H9 (cell line): ENCODE measurements around the gene NSL1. TPM values are rescaled to one million over a fixed set of nuclear protein-coding genes. Genes with fewer than 3 reads are reported as not detected.

Experiments used
- DNase-seq: peaks from one replicate; pipeline ENCODE4 v3.0.0-alpha.2; 2017
- H2AFZ ChIP-seq: one replicate; pipeline ENCODE4 v1.6.1; 2013; ENCODE audit warnings: mild to moderate bottlenecking, low read length, control low read depth, moderate library complexity
- H2AK5ac ChIP-seq: 2 replicates; pipeline ENCODE4 v1.6.1; 2013; ENCODE audit warnings: low read length, control low read depth, mixed read lengths; ENCODE audit not compliant: insufficient read length
- H2BK120ac ChIP-seq: one replicate; pipeline ENCODE4 v1.6.1; 2013; ENCODE audit warnings: low read depth, mild to moderate bottlenecking, low read length, control low read depth, inconsistent platforms; ENCODE audit not compliant: poor library complexity, severe bottlenecking
- H2BK12ac ChIP-seq: 2 replicates; pipeline ENCODE4 v1.6.1; 2013; ENCODE audit warnings: low read length, control low read depth, mixed read lengths, low read depth; ENCODE audit not compliant: insufficient read length
- H2BK15ac ChIP-seq: 2 replicates; pipeline ENCODE4 v1.6.1; 2013; ENCODE audit warnings: low read depth, low read length, control low read depth
- H2BK20ac ChIP-seq: one replicate; pipeline ENCODE4 v1.6.1; 2013; ENCODE audit warnings: low read depth, mild to moderate bottlenecking, low read length, control low read depth, inconsistent platforms; ENCODE audit not compliant: poor library complexity, severe bottlenecking
- H2BK5ac ChIP-seq: 2 replicates; pipeline ENCODE4 v1.6.1; 2013; ENCODE audit warnings: low read length, control low read depth, mixed read lengths; ENCODE audit not compliant: insufficient read length
- H3K14ac ChIP-seq: 2 replicates; pipeline ENCODE4 v1.6.1; 2013; ENCODE audit warnings: low read length, control low read depth; ENCODE audit not compliant: insufficient read depth
- H3K18ac ChIP-seq: 2 replicates; pipeline ENCODE4 v1.6.1; 2013; ENCODE audit warnings: low read depth, mild to moderate bottlenecking, mixed read lengths, low read length, control low read depth; ENCODE audit not compliant: insufficient read length
- H3K23ac ChIP-seq: 2 replicates; pipeline ENCODE4 v1.6.1; 2013; ENCODE audit warnings: low read length, control low read depth, mixed read lengths, low read depth; ENCODE audit not compliant: insufficient read length
- H3K23me2 ChIP-seq: 2 replicates; pipeline ENCODE4 v1.6.1; 2013; ENCODE audit warnings: low read depth, mild to moderate bottlenecking, mixed read lengths, low read length, control low read depth; ENCODE audit not compliant: insufficient read length, poor library complexity, severe bottlenecking
- H3K27ac ChIP-seq: 2 replicates; pipeline ENCODE4 v1.5.1; 2013; ENCODE audit warnings: low read length, control low read depth, mixed read lengths, low read depth; ENCODE audit not compliant: insufficient read length
- H3K27me3 ChIP-seq: 2 replicates; pipeline ENCODE4 v1.6.1; 2013; ENCODE audit warnings: low read length, control low read depth, inconsistent platforms; ENCODE audit not compliant: insufficient read depth
- H3K4ac ChIP-seq: 2 replicates; pipeline ENCODE4 v1.6.1; 2013; ENCODE audit warnings: low read depth, mild to moderate bottlenecking, control low read depth, inconsistent platforms, low read length, moderate library complexity
- H3K4me1 ChIP-seq: 2 replicates; pipeline ENCODE4 v1.6.1; 2013; ENCODE audit warnings: low read length, control low read depth, inconsistent platforms; ENCODE audit not compliant: insufficient read depth
- H3K4me2 ChIP-seq: 2 replicates; pipeline ENCODE4 v1.6.1; 2013; ENCODE audit warnings: low read length, control low read depth, mixed read lengths; ENCODE audit not compliant: insufficient read length, insufficient read depth
- H3K56ac ChIP-seq: 2 replicates; pipeline ENCODE4 v1.6.1; 2013; ENCODE audit warnings: low read depth, mild to moderate bottlenecking, mixed read lengths, low read length, control low read depth; ENCODE audit not compliant: insufficient read length
- H3K79me1 ChIP-seq: 2 replicates; pipeline ENCODE4 v1.6.1; 2013; ENCODE audit warnings: low read depth, mild to moderate bottlenecking, moderate library complexity, low read length, control low read depth, inconsistent platforms; ENCODE audit not compliant: insufficient read depth, poor library complexity, severe bottlenecking
- H3K79me2 ChIP-seq: 2 replicates; pipeline ENCODE4 v1.6.1; 2013; ENCODE audit warnings: low read length, control low read depth, inconsistent platforms; ENCODE audit not compliant: insufficient read depth
- H3K9ac ChIP-seq: 2 replicates; pipeline ENCODE4 v1.6.1; 2013; ENCODE audit warnings: low read length, control low read depth, mixed read lengths; ENCODE audit not compliant: insufficient read length; ENCODE audit errors: extremely low read depth
- H3K9me3 ChIP-seq: one replicate; pipeline ENCODE4 v1.6.1; 2013; ENCODE audit warnings: low read depth, low read length, inconsistent platforms; ENCODE audit not compliant: control insufficient read depth
- H3T11ph ChIP-seq: one replicate; pipeline ENCODE4 v1.6.1; 2013; ENCODE audit warnings: mild to moderate bottlenecking, low read length, control low read depth, inconsistent platforms
- H4K20me1 ChIP-seq: one replicate; pipeline ENCODE4 v1.6.1; 2013; ENCODE audit not compliant: control insufficient read depth, insufficient read length, insufficient read depth
- H4K5ac ChIP-seq: 2 replicates; pipeline ENCODE4 v1.6.1; 2013; ENCODE audit warnings: low read depth, mild to moderate bottlenecking, mixed read lengths, low read length, control low read depth; ENCODE audit not compliant: insufficient read length
- H4K8ac ChIP-seq: replicated peaks from 2 replicates; pipeline ENCODE4 v1.6.1; 2013; ENCODE audit warnings: low read length, control low read depth, mixed read lengths, low read depth; ENCODE audit not compliant: insufficient read length
- H4K91ac ChIP-seq: 2 replicates; pipeline ENCODE4 v1.6.1; 2013; ENCODE audit warnings: low read depth, mild to moderate bottlenecking, moderate library complexity, mixed read lengths, low read length, control low read depth; ENCODE audit not compliant: insufficient read length
- H3K27ac Mint-ChIP-seq, 3 experiments: 2 replicates in 2 of 3; 3 replicates in 1 of 3; pipeline ENCODE4 v1.8.0; 2020 to 2021; ENCODE audit warnings: mixed read lengths in 3 of 3, mild to moderate bottlenecking in 1 of 3, moderate library complexity in 1 of 3
- H3K27me3 Mint-ChIP-seq: 2 replicates; pipeline ENCODE4 v1.8.0; 2021; ENCODE audit warnings: low read depth, mild to moderate bottlenecking, moderate library complexity, mixed read lengths
- H3K36me3 Mint-ChIP-seq, 3 experiments: 2 replicates in 2 of 3; 3 replicates in 1 of 3; pipeline ENCODE4 v1.8.0; 2020 to 2021; ENCODE audit warnings: low read depth in 3 of 3, mixed read lengths in 3 of 3; ENCODE audit not compliant: insufficient read depth in 1 of 3
- H3K4me1 Mint-ChIP-seq, 2 experiments: 2 replicates each; pipeline ENCODE4 v1.8.0; 2020; ENCODE audit warnings: mixed read lengths in 2 of 2
- H3K4me3 Mint-ChIP-seq, 2 experiments: 2 replicates in 1 of 2; 3 replicates in 1 of 2; pipeline ENCODE4 v1.8.0; 2020 to 2021; ENCODE audit warnings: mild to moderate bottlenecking in 2 of 2, mixed read lengths in 2 of 2, moderate library complexity in 1 of 2
- H3K9me3 Mint-ChIP-seq, 2 experiments: 2 replicates in 1 of 2; 3 replicates in 1 of 2; pipeline ENCODE4 v1.8.0; 2020; ENCODE audit warnings: mild to moderate bottlenecking in 2 of 2, mixed read lengths in 2 of 2, moderate library complexity in 1 of 2
- CTCF ChIP-seq: fragments of 200-600 bp; sonication (generic); conservative IDR thresholded peaks from 3 replicates; pipeline ENCODE4 v1.8.0; 2021; ENCODE audit warnings: antibody characterized with exemption, mild to moderate bottlenecking
- WGBS: extraction: QIAGEN DNeasy Blood & Tissue Kit; methylation state at CpG from one replicate; pipeline ENCODE4 v1.1.7; 2013; ENCODE audit warnings: missing lambda C conversion rate, low lambda C conversion rate, mixed read lengths; ENCODE audit not compliant: insufficient read length; ENCODE audit errors: extremely low coverage; 5-methylcytosine and 5-hydroxymethylcytosine counted together
- total RNA-seq: library from RNA; stranded (reverse); gene quantifications from 2 replicates; pipeline ENCODE4 v1.2.1, GENCODE V29; 2021

Gene NSL1
- total RNA-seq, 1 experiment from 2014 or later, result 49.3 TPM

- Histone ChIP-seq H2AK5ac (no peak overlapping the region), H3K18ac (no peak overlapping the region), H3K4me1 (peaks cover 4% of the 10 kb centered on the region; the same call in 1 of the 2 replicates), H2BK20ac (no peak overlapping the region), H3K4me2 (no peak overlapping the region), H4K91ac (no peak overlapping the region), H2BK15ac (no peak overlapping the region), H4K20me1 (no peaks in the 10 kb centered on the region), H3K27ac (no peak overlapping the region), H3K23me2 (no peaks in the 10 kb centered on the region), H3K9ac (no peak overlapping the region), H2AFZ (no peak overlapping the region), H3T11ph (no peak overlapping the region), H2BK12ac (no peak overlapping the region), H3K23ac (no peak overlapping the region), H4K8ac (no peak overlapping the region), H2BK120ac (no peak overlapping the region), H3K4ac (no peak overlapping the region), H3K79me2 (no peaks in the 10 kb centered on the region), H3K14ac (no peak overlapping the region), H3K27me3 (no peaks in the 10 kb centered on the region), H4K5ac (no peak overlapping the region), H2BK5ac (no peak overlapping the region), H3K79me1 (peaks cover 2% of the 10 kb centered on the region), H3K56ac (no peak overlapping the region), H3K9me3 (no peaks in the 10 kb centered on the region)
- DNase-seq, result peak; percentile 37
- no peak overlapping the region for H3K4me3 Mint-ChIP-seq
- no peak for TF ChIP-seq CTCF
- peaks cover 26 to 27% of the 10 kb centered on the region in 2 experiments for H3K4me1 Mint-ChIP-seq
- H3K27ac Mint-ChIP-seq, result peak overlapping the region in 1 of 3 experiments; percentile 59; a peak in 2 of 7 replicates
- no CpG with 5 or more reads among the region's 8 CpGs for whole genome bisulfite sequencing
- H3K36me3 Mint-ChIP-seq, result peaks cover 0 to 6% (median 3%) of the 10 kb centered on the region in 3 experiments; a peak in 2 of 7 replicates
- no peaks in the 10 kb centered on the region for H3K27me3 Mint-ChIP-seq
- H3K9me3 Mint-ChIP-seq, result no peaks in the 10 kb centered on the region
These were observed 37.4 kb downstream of the NSL1 start for GRCh38 chr1:212754193-212754592.
